Smooth muscle cell (in vitro differentiated cells): Measurements from ENCODE around the gene HERC2. TPM values are rescaled to one million over a fixed set of nuclear protein-coding genes. Genes with fewer than 3 reads are reported as not detected.
"Not testable (repeated sequence)": the region's sequence is repeated elsewhere in the genome, so short reads cannot be mapped to it uniquely, and the experiment has no call there.

Experiments used
- DNase-seq: peaks from one replicate; lab custom pipeline; 2025; ENCODE audit not compliant: unreplicated experiment; lab: John Stamatoyannopoulos, UW
- H2AFZ ChIP-seq: fragments of 200-600 bp; sonication (generic); 2 replicates; pipeline ENCODE4 v1.6.0; 2016; ENCODE audit warnings: antibody characterized with exemption, low read depth, mild to moderate bottlenecking
- H3F3A ChIP-seq: fragments of 200-600 bp; sonication (generic); 2 replicates; pipeline ENCODE4 v1.6.0; 2017; ENCODE audit warnings: antibody characterized with exemption, low read depth
- H3K27ac ChIP-seq: fragments of 200-600 bp; sonication (generic); 2 replicates; pipeline ENCODE4 v1.5.1; 2016; ENCODE audit warnings: low read depth, mild to moderate bottlenecking
- H3K27me3 ChIP-seq: fragments of 200-600 bp; sonication (generic); 2 replicates; pipeline ENCODE4 v1.6.1; 2016; ENCODE audit warnings: low read depth, mild to moderate bottlenecking
- H3K36me3 ChIP-seq: fragments of 200-600 bp; sonication (generic); 2 replicates; pipeline ENCODE4 v1.5.1; 2016; ENCODE audit warnings: low read depth
- H3K4me1 ChIP-seq: fragments of 200-600 bp; sonication (generic); 2 replicates; pipeline ENCODE4 v1.5.1; 2016; ENCODE audit warnings: low read depth
- H3K4me2 ChIP-seq: fragments of 200-600 bp; sonication (generic); 2 replicates; pipeline ENCODE4 v1.6.0; 2016; ENCODE audit warnings: mild to moderate bottlenecking
- H3K4me3 ChIP-seq: fragments of 200-600 bp; sonication (generic); 2 replicates; pipeline ENCODE4 v1.5.1; 2016; ENCODE audit warnings: mild to moderate bottlenecking
- H3K79me2 ChIP-seq: fragments of 200-600 bp; sonication (generic); 2 replicates; pipeline ENCODE4 v1.6.0; 2016; ENCODE audit warnings: low read depth, mild to moderate bottlenecking
- H3K9ac ChIP-seq: fragments of 200-600 bp; sonication (generic); 2 replicates; pipeline ENCODE4 v1.6.0; 2016; ENCODE audit warnings: low read depth
- H3K9me3 ChIP-seq: fragments of 200-600 bp; sonication (generic); replicated peaks from 2 replicates; pipeline ENCODE4 v1.5.1; 2016; ENCODE audit warnings: low read depth
- H4K20me1 ChIP-seq: fragments of 200-600 bp; sonication (generic); 2 replicates; pipeline ENCODE4 v1.6.0; 2016; ENCODE audit warnings: low read depth
- CTCF ChIP-seq: fragments of 200-600 bp; sonication (generic); IDR thresholded peaks from 2 replicates; pipeline ENCODE4 v1.5.1; 2017; ENCODE audit warnings: borderline replicate concordance, mild to moderate bottlenecking, antibody characterized with exemption; ENCODE audit not compliant: insufficient read depth, poor library complexity, severe bottlenecking
- WGBS: methylation state at CpG from one replicate; pipeline ENCODE4 v1.1.7; 2016; ENCODE audit warnings: low lambda C conversion rate; 5-methylcytosine and 5-hydroxymethylcytosine counted together
- polyA plus RNA-seq: library from polyadenylated mRNA; unstranded; fragments of >200 nt; fragmentation: Nextera tagmentation; extraction: Ambion mirVana; gene quantifications from 2 replicates; pipeline ENCODE4 v1.2.1, GENCODE V29; 2016
- total RNA-seq: library from RNA; depleted of rRNA; stranded (reverse); fragments of >200 nt; gene quantifications from 2 replicates; pipeline ENCODE4 v1.2.3, GENCODE V29; 2014

The HERC2 gene
- total and polyA plus RNA-seq, 2 experiments from 2014 or later = 19.9 to 33.1 TPM

DNA sequence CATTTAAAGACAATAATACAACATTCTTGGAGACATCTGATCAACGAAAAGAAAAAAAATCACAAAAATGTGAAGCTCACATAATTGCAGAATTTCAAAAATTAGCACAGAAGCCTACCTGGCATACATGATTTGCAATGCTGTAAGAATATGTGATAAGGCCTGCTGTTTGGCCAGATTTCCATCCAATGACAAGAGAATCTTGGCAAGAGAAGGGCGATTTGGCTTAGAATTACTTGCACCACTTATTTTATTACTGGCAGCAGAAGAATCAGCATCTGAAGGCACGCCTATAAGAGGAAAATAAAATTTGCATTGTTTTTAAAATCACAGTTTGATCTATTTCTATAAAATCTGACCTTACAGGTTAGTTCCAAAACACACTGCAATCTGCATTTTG is 152.6 kb downstream of the HERC2 start:
- H3K27ac ChIP-seq = no peak overlapping the region
- WGBS = 95% methylated on average over 3 of the region's 3 CpGs
- no peak for TF ChIP-seq CTCF
- no peaks in the 10 kb centered on the region for H3K27me3 ChIP-seq
- H3K4me1 ChIP-seq = no peaks in the 10 kb centered on the region
- H3K9me3 ChIP-seq = no peaks in the 10 kb centered on the region
- H2AFZ ChIP-seq = no peak overlapping the region
- no peaks in the 10 kb centered on the region for H3F3A ChIP-seq
- H4K20me1 ChIP-seq = peaks cover 7% of the 10 kb centered on the region
- no peak overlapping the region for H3K4me3 ChIP-seq
- peaks cover 4% of the 10 kb centered on the region for H3K79me2 ChIP-seq
- DNase-seq = no peak
- H3K36me3 ChIP-seq = peaks cover 18% of the 10 kb centered on the region
- no peak overlapping the region for H3K9ac ChIP-seq
- no peak overlapping the region for H3K4me2 ChIP-seq

DNA sequence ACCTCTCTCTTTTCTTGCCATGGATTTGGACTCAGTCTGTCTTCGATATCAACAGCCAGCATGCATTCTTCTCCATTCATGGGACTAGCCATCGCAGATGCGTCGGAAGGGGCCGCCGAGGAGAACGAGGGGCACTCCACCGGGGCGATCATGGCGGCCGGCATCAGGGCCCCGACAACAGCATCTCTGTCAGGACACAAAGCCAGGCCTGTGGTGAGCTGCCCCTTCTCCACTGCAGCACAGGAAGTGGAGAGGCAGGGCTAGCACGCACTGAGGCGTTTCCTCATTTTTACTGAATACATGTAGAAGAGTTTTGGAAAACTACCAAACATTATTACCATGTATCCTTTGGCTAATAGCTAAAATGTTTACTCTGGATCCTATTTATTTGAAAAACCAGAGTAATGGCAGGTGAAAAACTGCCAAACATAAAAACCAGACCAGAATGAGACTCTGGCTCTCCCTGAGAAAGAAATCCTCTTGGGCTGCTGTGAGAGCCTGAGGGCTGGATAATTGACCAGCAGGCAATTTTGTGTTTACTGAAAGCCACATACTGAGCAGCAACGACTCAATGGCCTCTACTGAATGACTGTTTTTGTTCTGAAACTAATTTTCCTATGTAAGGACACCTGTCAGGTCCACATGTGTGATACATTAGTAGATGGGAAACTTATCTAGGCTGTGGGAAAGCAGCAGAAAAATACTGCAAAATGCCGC is 153.4 kb downstream of the HERC2 start:
- H3K27me3 ChIP-seq, H3F3A ChIP-seq, H3K27ac ChIP-seq, H3K4me2 ChIP-seq, H2AFZ ChIP-seq, DNase-seq, H3K9me3 ChIP-seq, H3K9ac ChIP-seq, H3K4me3 ChIP-seq, H4K20me1 ChIP-seq, H3K4me1 ChIP-seq, H3K79me2 ChIP-seq: not testable (repeated sequence)
- peaks cover 18% of the 10 kb centered on the region for H3K36me3 ChIP-seq
- WGBS = 96% methylated on average over 16 of the region's 16 CpGs

DNA sequence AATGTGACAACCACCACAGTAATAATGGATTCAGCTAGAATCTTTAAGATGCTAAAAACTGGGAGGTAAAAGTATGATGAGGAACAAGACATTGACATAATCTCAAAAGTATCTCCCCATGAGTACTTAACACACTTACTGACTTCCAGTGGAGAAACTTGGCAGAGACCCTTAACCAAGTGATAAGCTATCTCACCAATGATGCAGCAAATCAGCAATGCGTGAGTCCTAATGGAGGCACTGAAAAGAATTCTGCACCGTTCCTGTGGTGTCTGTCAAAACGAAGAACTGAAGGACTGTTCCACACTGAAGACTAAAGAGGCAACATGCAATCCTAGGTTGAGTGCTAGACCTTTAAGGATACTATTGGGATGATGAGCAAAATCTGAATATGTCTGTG is 154.9 kb downstream of the HERC2 start:
- peaks cover 7% of the 10 kb centered on the region for H4K20me1 ChIP-seq
- WGBS = 96% methylated on average over 3 of the region's 3 CpGs

DNA sequence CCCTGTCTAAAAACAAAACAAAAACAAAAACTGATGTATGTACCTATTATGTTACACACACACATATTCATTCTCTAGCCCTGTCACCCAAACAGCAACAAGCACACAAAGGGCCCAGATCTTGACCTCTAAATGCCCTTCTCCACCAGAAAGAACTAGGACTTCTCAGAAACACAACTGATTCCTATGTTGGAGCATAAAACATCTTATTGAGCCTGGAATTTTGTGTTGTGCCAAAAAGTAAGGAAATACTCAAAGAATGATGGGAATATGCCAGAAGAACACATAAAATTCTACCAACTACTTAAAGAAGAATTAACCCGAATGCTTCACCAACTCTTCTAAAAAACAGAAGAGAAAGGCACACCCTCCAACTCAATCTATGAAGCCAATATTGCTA is 156.2 kb downstream of the HERC2 start:
- H3K4me1 ChIP-seq = no peaks in the 10 kb centered on the region
- H3K27ac ChIP-seq = no peak overlapping the region
- H3K4me2 ChIP-seq = no peak overlapping the region
- no peak overlapping the region for H2AFZ ChIP-seq
- H3K4me3 ChIP-seq = no peak overlapping the region
- H3K79me2 ChIP-seq = no peaks in the 10 kb centered on the region
- peaks cover 27% of the 10 kb centered on the region for H3K36me3 ChIP-seq
- peaks cover under 1% of the 10 kb centered on the region for H4K20me1 ChIP-seq
- no peak overlapping the region for H3K9ac ChIP-seq
- no peaks in the 10 kb centered on the region for H3K27me3 ChIP-seq
- H3F3A ChIP-seq = no peaks in the 10 kb centered on the region
- H3K9me3 ChIP-seq = no peaks in the 10 kb centered on the region
- no peak for DNase-seq
- WGBS = 100% methylated on average over 1 of the region's 1 CpG
- TF ChIP-seq CTCF = no peak

More for the DNA sequence above, 154.9 kb downstream of the HERC2 start:
- Histone ChIP-seq H3K27ac (no peak overlapping the region), H2AFZ (no peak overlapping the region), H3K79me2 (peaks cover 4% of the 10 kb centered on the region), H3K4me3 (no peak overlapping the region), H3F3A (no peaks in the 10 kb centered on the region), H3K4me2 (no peak overlapping the region), H3K9me3 (no peaks in the 10 kb centered on the region), H3K27me3 (no peaks in the 10 kb centered on the region), H3K36me3 (peaks cover 25% of the 10 kb centered on the region), H3K9ac (no peak overlapping the region), H3K4me1 (no peaks in the 10 kb centered on the region)
- no peak for DNase-seq
- no peak for TF ChIP-seq CTCF
